Liver (tissue), 9 donors: ENCODE data around the gene ARHGDIA. TPM values are rescaled to one million over a fixed set of nuclear protein-coding genes. Genes with fewer than 3 reads are reported as not detected.

Experiments
- DNase-seq: peaks from one replicate; pipeline ENCODE4 v3.0.0-alpha.2; 2017; ENCODE audit warnings: low spot score
- H3K27ac ChIP-seq, 2 donors: one replicate each; pipeline ENCODE4 v1.7.0; 2013; ENCODE audit warnings: inconsistent platforms in 2 of 2, low read length in 2 of 2, control low read depth in 1 of 2, low read depth in 1 of 2, mild to moderate bottlenecking in 1 of 2
- H3K27me3 ChIP-seq, 4 donors: one replicate each; pipeline versions ENCODE4 v1.6.1 to v1.7.0; 2013; ENCODE audit warnings: low read length in 3 of 4, inconsistent platforms in 1 of 4, mild to moderate bottlenecking in 1 of 4, moderate library complexity in 1 of 4; ENCODE audit not compliant: control insufficient read depth in 4 of 4, insufficient read depth in 4 of 4
- H3K36me3 ChIP-seq, 4 donors: one replicate each; pipeline versions ENCODE4 v1.6.1 to v1.7.0; 2013; ENCODE audit warnings: low read length in 3 of 4, mild to moderate bottlenecking in 3 of 4, low read depth in 1 of 4, moderate library complexity in 1 of 4; ENCODE audit not compliant: control insufficient read depth in 4 of 4, insufficient read depth in 3 of 4
- H3K4me1 ChIP-seq, 4 donors: one replicate each; pipeline versions ENCODE4 v1.6.1 to v1.7.0; 2013; ENCODE audit warnings: low read length in 3 of 4, mild to moderate bottlenecking in 3 of 4, moderate library complexity in 1 of 4; ENCODE audit not compliant: control insufficient read depth in 4 of 4, insufficient read depth in 4 of 4
- H3K4me3 ChIP-seq, 3 donors: one replicate each; pipeline versions ENCODE4 v1.6.1 to v1.7.0; 2013; ENCODE audit warnings: low read length in 3 of 3, control low read depth in 1 of 3, low read depth in 1 of 3, mild to moderate bottlenecking in 1 of 3
- H3K9ac ChIP-seq, 2 donors: one replicate each; pipeline ENCODE4 v1.7.0; 2013; ENCODE audit warnings: low read length in 2 of 2, mild to moderate bottlenecking in 2 of 2, moderate library complexity in 2 of 2, control low read depth in 1 of 2, low read depth in 1 of 2
- H3K9me3 ChIP-seq, 4 donors: one replicate each; pipeline versions ENCODE4 v1.6.1 to v1.7.0; 2013; ENCODE audit warnings: low read length in 3 of 4; ENCODE audit not compliant: control insufficient read depth in 4 of 4
- GABPA ChIP-seq, 2 donors: IDR thresholded peaks in 1 of 2; conservative IDR thresholded peaks in 1 of 2; 2 replicates each; pipeline ENCODE4 v1.6.1; 2016; ENCODE audit warnings: antibody characterized with exemption in 2 of 2, mild to moderate bottlenecking in 1 of 2, moderate library complexity in 1 of 2
- JUND ChIP-seq, 2 donors: IDR thresholded peaks; 2 replicates each; pipeline ENCODE4 v1.6.1; 2016; ENCODE audit warnings: antibody characterized with exemption in 2 of 2
- NR2F2 ChIP-seq: IDR thresholded peaks from 2 replicates; pipeline ENCODE4 v1.6.1; 2016; ENCODE audit warnings: antibody characterized with exemption
- REST ChIP-seq: IDR thresholded peaks from 2 replicates; pipeline ENCODE4 v1.6.1; 2016; ENCODE audit warnings: antibody characterized with exemption, mild to moderate bottlenecking
- RXRA ChIP-seq, 2 donors: IDR thresholded peaks; 2 replicates each; pipeline ENCODE4 v1.6.1; 2017 to 2018; ENCODE audit warnings: antibody characterized with exemption in 2 of 2, mild to moderate bottlenecking in 1 of 2
- YY1 ChIP-seq: IDR thresholded peaks from 2 replicates; pipeline ENCODE4 v1.6.1; 2016; ENCODE audit warnings: antibody characterized with exemption, mild to moderate bottlenecking
- ZBTB33 ChIP-seq: IDR thresholded peaks from 2 replicates; pipeline ENCODE4 v1.6.1; 2016; ENCODE audit warnings: antibody characterized with exemption
- WGBS: extraction: QIAGEN DNeasy Blood & Tissue Kit; methylation state at CpG from one replicate; pipeline ENCODE4 v1.1.7; 2013; 5-methylcytosine and 5-hydroxymethylcytosine counted together
- polyA plus RNA-seq, 2 donors: library from polyadenylated mRNA; stranded (reverse) in 1 of 2; unstranded in 1 of 2; fragments of 200-250 nt in 1 of 2; fragments of >200 nt in 1 of 2; fragmentation: Nextera tagmentation in 1 of 2; extraction: Ambion mirVana in 1 of 2; gene quantifications; one replicate each; pipeline versions ENCODE4 v1.2.1 to v1.2.3, GENCODE V29; 2013 to 2015
- total RNA-seq, 2 donors: library from RNA; depleted of rRNA; stranded (reverse); fragments of >200 nt; gene quantifications; one replicate each; pipeline ENCODE4 v1.2.3, GENCODE V29; 2014
- donor health status: healthy.
- donor health status: healthy.
- donor health status: healthy.
- donor health status: healthy.
- donor health status: healthy.

The ARHGDIA gene
- total and polyA plus RNA-seq, 4 donors = 35.5 to 142 (median 75.3) TPM

GRCh38 chr17:81859906-81860755, 11.0 kb downstream of the ARHGDIA start, which contains the start of gene P4HB:
P4HB (minus strand) TSS chr17:81860535; CDS start chr17:81860471, 64 bp downstream.
- peak within 1 kb of the TSS; percentile 94 to 95 for H3K27ac ChIP-seq
- H3K27me3 ChIP-seq = no peaks in the 10 kb centered on the region
- WGBS = under 1% methylated on average over 95 of the region's 95 CpGs
- H3K4me3 ChIP-seq = peak within 1 kb of the TSS; percentile 94
- H3K9ac ChIP-seq = peak within 1 kb of the TSS; percentile 58 to 97
- DNase-seq = no peak
- peaks cover 6 to 61% (median 45%) of the 10 kb centered on the region in 4 donors for H3K4me1 ChIP-seq
- H3K36me3 ChIP-seq = peaks cover 5 to 12% (median 11%) of the 10 kb centered on the region in 4 donors
- no peaks in the 10 kb centered on the region for H3K9me3 ChIP-seq
- TF ChIP-seq GABPA (IDR thresholded peaks at IDR 0.05 in 1 of 2, conservative IDR thresholded peaks at IDR 0.05 in 1 of 2) (no peak), ZBTB33 (no peak), JUND (IDR thresholded peaks at IDR 0.05) (no peak), REST (peak; percentile 62)

DNA sequence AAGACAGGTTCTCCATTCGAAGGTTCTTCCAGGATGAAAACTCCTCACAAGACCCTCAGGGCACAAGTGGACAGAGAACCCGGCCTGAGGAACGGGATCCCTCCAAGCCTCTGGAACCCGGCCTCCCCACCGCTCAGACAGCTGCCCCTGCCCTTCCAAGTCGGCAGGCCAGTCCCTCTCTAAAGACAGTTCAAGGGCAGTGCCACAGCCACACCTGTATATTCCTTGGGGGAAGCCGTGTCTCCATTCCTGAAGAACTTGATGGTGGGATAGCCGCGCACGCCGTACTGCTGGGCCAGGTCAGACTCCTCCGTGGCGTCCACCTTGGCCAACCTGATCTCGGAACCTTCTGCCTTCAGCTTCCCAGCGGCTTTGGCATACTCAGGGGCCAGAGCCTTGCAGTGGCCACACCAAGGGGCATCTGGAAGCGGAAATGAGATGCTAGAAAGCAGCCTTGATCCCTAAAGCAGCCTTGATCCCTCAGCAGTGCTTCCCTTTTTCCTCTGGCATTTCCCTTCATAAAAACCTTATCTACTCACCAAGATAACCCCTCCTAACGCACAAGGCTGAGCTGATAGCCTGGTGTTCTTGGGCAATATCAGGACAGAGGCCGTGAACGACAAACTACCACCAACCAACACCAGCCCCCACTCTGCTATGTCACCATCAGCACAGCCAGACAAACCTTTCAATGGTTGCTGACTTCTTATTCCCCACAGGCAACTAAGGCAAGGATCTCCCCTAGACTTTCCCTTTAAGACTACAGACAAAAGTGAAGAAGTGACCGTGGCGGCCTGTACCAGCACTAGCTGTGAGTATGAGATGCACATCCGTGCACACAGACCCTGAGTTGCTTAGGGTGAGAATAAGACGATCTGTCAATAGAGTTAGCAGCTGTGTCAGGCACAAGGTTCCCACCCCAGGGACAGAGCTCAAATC, 11.9 kb downstream of the ARHGDIA start:
- H3K9me3 ChIP-seq = no peaks in the 10 kb centered on the region
- DNase-seq = no peak
- peak overlapping the region; percentile 94 for H3K4me3 ChIP-seq
- H3K27ac ChIP-seq = peak overlapping the region; percentile 83 to 84
- WGBS = 24% methylated on average over 23 of the region's 23 CpGs
- TF ChIP-seq NR2F2 (peak; percentile 41), RXRA (IDR thresholded peaks at IDR 0.05) (no peak), YY1 (peak; percentile 20)
- H3K36me3 ChIP-seq = peaks cover 12 to 18% (median 13%) of the 10 kb centered on the region in 4 donors
- no peaks in the 10 kb centered on the region for H3K27me3 ChIP-seq
- H3K4me1 ChIP-seq = peaks cover 5 to 57% (median 45%) of the 10 kb centered on the region in 4 donors
- H3K9ac ChIP-seq = peak overlapping the region; percentile 47 to 88
